ENCODE results near the gene P3H4. TPM values are rescaled to one million over a fixed set of nuclear protein-coding genes. Genes with fewer than 3 reads are reported as not detected.

The P3H4 gene
- total RNA-seq, 1 experiment from 2014 or later, result 58.9 TPM

GRCh38 chr17:41777574-41778188, 34.1 kb downstream of the P3H4 start:
- H3K4me1 ChIP-seq (ENCODE audit: control insufficient read depth, insufficient read depth, low read length), result peaks cover 72% of the 10 kb centered on the region
- TF ChIP-seq TCF7L2 (IDR thresholded peaks at IDR 0.05; ENCODE audit: low read depth, low read length) (peak; percentile 83), REST (IDR thresholded peaks at IDR 0.05; ENCODE audit: insufficient read depth in 1 of 2, low read depth in 2 of 2, low read length in 1 of 2) (no peak; a peak in 1 of 4 replicates), POLR2AphosphoS5 (IDR thresholded peaks at IDR 0.05; ENCODE audit: low read depth, low read length) (peak; percentile 79), SIN3A (IDR thresholded peaks at IDR 0.05; ENCODE audit: borderline replicate concordance, insufficient read depth, low read depth, low read length) (no peak; the same call in 1 of the 2 replicates), CTCF (IDR thresholded peaks at IDR 0.05) (no peak)
- no TSS peak for BruUV-seq (replicated peaks)
- peak overlapping the region; percentile 1 to 17; a peak in 2 of 4 replicates for H3K4me3 ChIP-seq (ENCODE audit: low read depth in 2 of 2, low read length in 2 of 2)
- in situ Hi-C loops (cut with HindIII; ENCODE audit: low pct_unique_long_range_greater_than_20kb, low sequenced_read_pairs), result no loop called here
- no peaks in the 10 kb centered on the region for H3K27me3 ChIP-seq (ENCODE audit: control insufficient read depth, insufficient read depth, low read length)
- H3K9me3 ChIP-seq (ENCODE audit: control insufficient read depth, insufficient read depth, low read depth, low read length), result no peaks in the 10 kb centered on the region
- CTCF ChIA-PET, result interaction anchor here (0.6 to 1.9 kb wide), 5 partner anchors 8 to 314 kb away, joined by 3 to 26 read pairs (median 6); partner anchors contain the start of gene JUP
- intact Hi-C loops (cut with micrococcal nuclease; ENCODE audit: unreplicated experiment), result loop anchor here (2.0 kb wide), 1 partner anchor 23 kb away; no protein-coding TSS in a partner anchor
- DNase-seq (ENCODE audit: low read depth, low spot score) (peak; percentile 69), ATAC-seq (peak; percentile 87)
- POLR2A ChIA-PET, result interaction anchor here (0.7 to 1.9 kb wide), 4 partner anchors 9 to 27 kb away, joined by 3 to 14 read pairs (median 4); partner anchors contain the start of gene JUP
- peak overlapping the region; percentile 94 for H3K27ac ChIP-seq (ENCODE audit: low read length)
- H3K36me3 ChIP-seq (ENCODE audit: control insufficient read depth, insufficient read depth, low read length), result no peaks in the 10 kb centered on the region

- in situ Hi-C loops (cut with HindIII; ENCODE audit: low pct_unique_long_range_greater_than_20kb, low sequenced_read_pairs), result no loop called here
Observed at GRCh38 chr17:41777157-41777573, 34.6 kb downstream of the P3H4 start.

More at GRCh38 chr17:41777157-41777573, 34.6 kb downstream of the P3H4 start:
- Histone ChIP-seq H3K27ac (ENCODE audit: low read length) (peak overlapping the region; percentile 94), H3K9me3 (ENCODE audit: control insufficient read depth, insufficient read depth, low read depth, low read length) (no peaks in the 10 kb centered on the region), H3K4me3 (ENCODE audit: low read depth in 2 of 2, low read length in 2 of 2) (peak overlapping the region in 1 of 2 experiments; percentile 1; a peak in 1 of 4 replicates), H3K4me1 (ENCODE audit: control insufficient read depth, insufficient read depth, low read length) (peaks cover 69% of the 10 kb centered on the region), H3K36me3 (ENCODE audit: control insufficient read depth, insufficient read depth, low read length) (no peaks in the 10 kb centered on the region), H3K27me3 (ENCODE audit: control insufficient read depth, insufficient read depth, low read length) (no peaks in the 10 kb centered on the region)
- POLR2A ChIA-PET, result interaction anchor here (0.7 to 1.9 kb wide), 3 partner anchors 9 to 27 kb away, joined by 3 to 14 read pairs (median 4); partner anchors contain the start of gene JUP
- TF ChIP-seq POLR2AphosphoS5 (IDR thresholded peaks at IDR 0.05; ENCODE audit: low read depth, low read length) (no peak), CTCF (IDR thresholded peaks at IDR 0.05) (no peak), TCF7L2 (IDR thresholded peaks at IDR 0.05; ENCODE audit: low read depth, low read length) (no peak), SIN3A (IDR thresholded peaks at IDR 0.05; ENCODE audit: borderline replicate concordance, insufficient read depth, low read depth, low read length) (no peak), REST (IDR thresholded peaks at IDR 0.05; ENCODE audit: insufficient read depth in 1 of 2, low read depth in 2 of 2, low read length in 1 of 2) (no peak)
- ATAC-seq (peak; percentile 80), DNase-seq (ENCODE audit: low read depth, low spot score) (no peak)
- CTCF ChIA-PET, result interaction anchor here (0.5 to 1.9 kb wide), 5 partner anchors 9 to 315 kb away, joined by 3 to 26 read pairs (median 4); partner anchors contain the start of gene JUP
- intact Hi-C loops (cut with micrococcal nuclease; ENCODE audit: unreplicated experiment), result no loop called here
- BruUV-seq (replicated peaks), result no TSS peak
